Stomach smooth muscle (tissue), 2 donors: ENCODE measurements around the gene WDR37.

Experiments used
- H3K27ac ChIP-seq: one replicate; pipeline ENCODE4 v1.7.0; 2013; ENCODE audit warnings: mild to moderate bottlenecking, low read length, inconsistent platforms
- H3K27me3 ChIP-seq, 2 donors: one replicate each; pipeline ENCODE4 v1.7.0; 2013; ENCODE audit warnings: low read length in 2 of 2; ENCODE audit not compliant: insufficient read depth in 2 of 2, control insufficient read depth in 1 of 2
- H3K36me3 ChIP-seq, 2 donors: one replicate each; pipeline ENCODE4 v1.7.0; 2013; ENCODE audit warnings: low read length in 2 of 2; ENCODE audit not compliant: control insufficient read depth in 2 of 2, insufficient read depth in 2 of 2
- H3K4me1 ChIP-seq: one replicate; pipeline ENCODE4 v1.7.0; 2013; ENCODE audit warnings: low read length; ENCODE audit not compliant: control insufficient read depth, insufficient read depth
- H3K4me3 ChIP-seq, 2 donors: one replicate each; pipeline ENCODE4 v1.7.0; 2013; ENCODE audit warnings: low read length in 2 of 2
- H3K9ac ChIP-seq, 2 donors: one replicate each; pipeline ENCODE4 v1.7.0; 2013; ENCODE audit warnings: low read length in 2 of 2, mild to moderate bottlenecking in 1 of 2
- H3K9me3 ChIP-seq, 2 donors: one replicate each; pipeline ENCODE4 v1.7.0; 2013; ENCODE audit warnings: low read length in 2 of 2; ENCODE audit not compliant: control insufficient read depth in 2 of 2
- donor health status: healthy.
- donor health status: Pancreatic carcinoma.

The WDR37 gene

GRCh38 chr10:1124796-1125195 lies 68.6 kb downstream of the WDR37 start:
- Histone ChIP-seq H3K36me3 (peaks cover 36 to 50% of the 10 kb centered on the region in 2 donors), H3K9me3 (no peaks in the 10 kb centered on the region), H3K9ac (no peak overlapping the region), H3K4me3 (no peak overlapping the region), H3K4me1 (no peaks in the 10 kb centered on the region), H3K27ac (no peak overlapping the region), H3K27me3 (no peaks in the 10 kb centered on the region)

- Histone ChIP-seq H3K9ac (no peak overlapping the region), H3K4me3 (no peak overlapping the region), H3K36me3 (peaks cover 48 to 58% of the 10 kb centered on the region in 2 donors), H3K9me3 (no peaks in the 10 kb centered on the region), H3K4me1 (no peaks in the 10 kb centered on the region), H3K27ac (no peak overlapping the region), H3K27me3 (no peaks in the 10 kb centered on the region)
These were observed 70.3 kb downstream of the WDR37 start for GRCh38 chr10:1126461-1126860.

DNA sequence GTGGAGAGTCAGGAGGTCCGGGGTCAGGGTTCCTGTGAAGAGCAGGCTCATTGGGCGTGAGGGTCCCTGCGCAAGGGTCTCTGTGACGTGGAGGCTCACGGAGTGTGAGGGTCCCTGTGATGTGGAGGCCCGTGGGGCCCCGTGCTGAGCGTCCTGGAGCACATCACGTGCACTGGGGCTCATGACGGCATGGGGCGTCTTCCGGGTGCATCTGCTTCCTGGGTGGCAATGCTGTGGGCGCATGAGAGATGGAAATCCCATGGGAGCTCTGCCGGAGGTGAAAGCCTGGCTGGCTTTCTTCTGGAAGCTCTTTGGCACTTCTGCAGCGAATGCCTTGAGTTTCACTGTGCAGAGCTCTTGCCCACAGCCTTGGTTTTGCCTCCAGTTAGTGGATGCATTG lies 71.4 kb downstream of the WDR37 start:
- Histone ChIP-seq H3K4me3 (no peak overlapping the region), H3K4me1 (no peaks in the 10 kb centered on the region), H3K9ac (no peak overlapping the region), H3K36me3 (peaks cover 49 to 57% of the 10 kb centered on the region in 2 donors), H3K27me3 (no peaks in the 10 kb centered on the region), H3K27ac (no peak overlapping the region), H3K9me3 (no peaks in the 10 kb centered on the region)

GRCh38 chr10:1128115-1128514 lies 71.9 kb downstream of the WDR37 start:
- Histone ChIP-seq H3K9ac (no peak overlapping the region), H3K36me3 (peaks cover 49 to 54% of the 10 kb centered on the region in 2 donors), H3K9me3 (no peaks in the 10 kb centered on the region), H3K4me1 (no peaks in the 10 kb centered on the region), H3K27ac (no peak overlapping the region), H3K4me3 (no peak overlapping the region), H3K27me3 (no peaks in the 10 kb centered on the region)

GRCh38 chr10:1128649-1129048 lies 72.5 kb downstream of the WDR37 start:
- Histone ChIP-seq H3K9ac (no peak overlapping the region), H3K4me1 (no peaks in the 10 kb centered on the region), H3K4me3 (no peak overlapping the region), H3K36me3 (peaks cover 47 to 54% of the 10 kb centered on the region in 2 donors), H3K9me3 (no peaks in the 10 kb centered on the region), H3K27ac (no peak overlapping the region), H3K27me3 (no peaks in the 10 kb centered on the region)

GRCh38 chr10:1130226-1130625 lies 74.0 kb downstream of the WDR37 start:
- no peak overlapping the region for H3K27ac ChIP-seq
- no peak overlapping the region for H3K9ac ChIP-seq
- H3K4me3 ChIP-seq: no peak overlapping the region
- H3K27me3 ChIP-seq: no peaks in the 10 kb centered on the region
- H3K36me3 ChIP-seq: peaks cover 33 to 45% of the 10 kb centered on the region in 2 donors
- no peaks in the 10 kb centered on the region for H3K4me1 ChIP-seq
- no peaks in the 10 kb centered on the region for H3K9me3 ChIP-seq

GRCh38 chr10:1130995-1131790 lies 75.0 kb downstream of the WDR37 start:
- peaks cover 27 to 38% of the 10 kb centered on the region in 2 donors for H3K36me3 ChIP-seq
- no peaks in the 10 kb centered on the region for H3K27me3 ChIP-seq
- no peaks in the 10 kb centered on the region for H3K9me3 ChIP-seq
- H3K4me1 ChIP-seq: no peaks in the 10 kb centered on the region
- H3K4me3 ChIP-seq: no peak overlapping the region
- H3K27ac ChIP-seq: no peak overlapping the region
- no peak overlapping the region for H3K9ac ChIP-seq

GRCh38 chr10:1132584-1132983 lies 76.4 kb downstream of the WDR37 start:
- Histone ChIP-seq H3K27me3 (no peaks in the 10 kb centered on the region), H3K9ac (no peak overlapping the region), H3K36me3 (peaks cover 27 to 29% of the 10 kb centered on the region in 2 donors), H3K27ac (no peak overlapping the region), H3K9me3 (no peaks in the 10 kb centered on the region), H3K4me1 (no peaks in the 10 kb centered on the region), H3K4me3 (no peak overlapping the region)

DNA sequence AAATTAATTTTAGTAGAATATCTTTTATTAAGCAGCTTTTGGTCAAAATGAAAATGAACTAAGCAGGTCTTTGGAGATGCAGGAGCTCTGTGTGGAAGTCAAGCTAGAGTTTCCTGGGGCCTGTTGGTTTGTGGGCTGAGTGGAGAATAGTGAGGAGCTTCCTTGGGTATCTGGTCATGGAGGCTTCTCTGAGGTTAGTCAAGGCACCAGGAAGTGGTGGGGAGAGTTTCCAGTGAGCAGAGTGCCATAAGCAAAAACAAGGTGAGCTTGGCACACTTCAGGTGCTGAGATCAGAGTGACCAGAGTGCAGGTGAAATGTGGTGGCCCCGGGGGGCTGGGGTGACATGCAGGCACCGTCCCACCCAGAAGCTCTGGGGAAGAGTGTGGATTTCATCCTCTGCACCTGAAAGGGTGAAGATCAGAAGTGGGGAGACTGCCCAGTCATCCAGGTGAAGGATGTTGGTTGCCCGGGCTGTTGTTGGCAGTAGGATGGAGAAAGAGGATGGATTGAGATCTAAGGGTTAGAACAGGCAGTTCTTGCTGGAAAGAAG lies 77.4 kb downstream of the WDR37 start:
- Histone ChIP-seq H3K36me3 (peaks cover 27% of the 10 kb centered on the region in 2 donors), H3K27ac (no peak overlapping the region), H3K4me3 (no peak overlapping the region), H3K9me3 (no peaks in the 10 kb centered on the region), H3K27me3 (no peaks in the 10 kb centered on the region), H3K4me1 (no peaks in the 10 kb centered on the region), H3K9ac (no peak overlapping the region)

GRCh38 chr10:1134156-1134555 lies 78.0 kb downstream of the WDR37 start:
- Histone ChIP-seq H3K36me3 (peaks cover 23 to 26% of the 10 kb centered on the region in 2 donors), H3K4me1 (no peaks in the 10 kb centered on the region), H3K27me3 (no peaks in the 10 kb centered on the region), H3K9ac (no peak overlapping the region), H3K9me3 (no peaks in the 10 kb centered on the region), H3K4me3 (no peak overlapping the region), H3K27ac (no peak overlapping the region)

DNA sequence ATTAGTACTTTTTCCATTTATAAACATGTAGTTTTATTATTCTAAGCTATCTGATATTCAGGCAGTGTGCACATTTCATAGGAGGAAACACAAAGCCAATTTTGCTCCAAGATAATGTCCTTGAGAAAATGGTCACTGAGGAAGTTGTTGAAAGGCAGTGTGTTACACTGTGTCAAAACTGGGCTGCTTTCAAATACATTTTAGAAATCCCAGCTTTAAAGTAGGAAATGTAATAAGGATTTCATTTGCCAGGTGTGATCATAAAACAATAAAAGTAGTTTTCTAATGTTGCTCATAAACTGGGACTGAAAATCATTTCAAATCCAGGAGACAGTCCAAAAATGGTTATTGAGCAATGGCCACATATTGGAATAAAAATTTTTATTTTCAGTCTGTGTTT lies 80.1 kb downstream of the WDR37 start:
- Histone ChIP-seq H3K36me3 (peaks cover 3 to 6% of the 10 kb centered on the region in 2 donors), H3K27ac (no peak overlapping the region), H3K4me1 (no peaks in the 10 kb centered on the region), H3K9me3 (no peaks in the 10 kb centered on the region), H3K4me3 (no peak overlapping the region), H3K9ac (no peak overlapping the region), H3K27me3 (no peaks in the 10 kb centered on the region)
